Mesodermal cell (in vitro differentiated cells): ENCODE results near the gene UBE2L3.
"Not testable (repeated sequence)": the region's sequence is repeated elsewhere in the genome, so short reads cannot be mapped to it uniquely, and the experiment has no call there.

Experiments used
- H3K27ac ChIP-seq: 2 replicates; pipeline ENCODE4 v1.7.0; 2013; ENCODE audit warnings: mild to moderate bottlenecking, low read depth, low read length, moderate library complexity; ENCODE audit not compliant: severe bottlenecking
- H3K36me3 ChIP-seq: 2 replicates; pipeline ENCODE4 v1.7.1; 2013; ENCODE audit warnings: mild to moderate bottlenecking, low read length, moderate library complexity; ENCODE audit not compliant: control insufficient read depth, insufficient read depth
- H3K4me1 ChIP-seq: one replicate; pipeline ENCODE4 v1.7.1; 2013; ENCODE audit warnings: mild to moderate bottlenecking, low read length; ENCODE audit not compliant: insufficient read depth, control insufficient read depth, poor library complexity, severe bottlenecking
- H3K4me3 ChIP-seq: 2 replicates; pipeline ENCODE4 v1.7.0; 2013; ENCODE audit warnings: low read length, control low read depth, mild to moderate bottlenecking; ENCODE audit not compliant: insufficient read depth, poor library complexity, severe bottlenecking; ENCODE audit errors: extremely low read depth
- H3K9me3 ChIP-seq: 2 replicates; pipeline ENCODE4 v1.7.1; 2013; ENCODE audit warnings: mild to moderate bottlenecking, low read length, moderate library complexity; ENCODE audit not compliant: control insufficient read depth
- WGBS, 2 experiments: methylation state at CpG; one replicate each; pipeline ENCODE4 v1.1.5; 2013; ENCODE audit warnings: missing lambda C conversion rate in 2 of 2; ENCODE audit not compliant: insufficient coverage in 2 of 2; 5-methylcytosine and 5-hydroxymethylcytosine counted together

The UBE2L3 gene

GRCh38 chr22:21603973-21604372 is 36.5 kb downstream of the UBE2L3 start:
- no peaks in the 10 kb centered on the region for H3K4me1 ChIP-seq
- no peak overlapping the region for H3K27ac ChIP-seq
- no peak overlapping the region for H3K4me3 ChIP-seq
- peaks cover 64% of the 10 kb centered on the region for H3K36me3 ChIP-seq
- WGBS, 2 experiments: 95% methylated on average over 7 to 8 of the region's 9 CpGs
- no peaks in the 10 kb centered on the region for H3K9me3 ChIP-seq

- Histone ChIP-seq H3K4me1 (no peaks in the 10 kb centered on the region), H3K4me3 (no peak overlapping the region), H3K9me3 (no peaks in the 10 kb centered on the region), H3K36me3 (peaks cover 66% of the 10 kb centered on the region), H3K27ac (no peak overlapping the region)
- 92 to 100% methylated on average over 2 to 7 of the region's 7 CpGs for WGBS, 2 experiments
Observed at GRCh38 chr22:21605887-21606564, 38.5 kb downstream of the UBE2L3 start.

GRCh38 chr22:21606775-21607174 is 39.3 kb downstream of the UBE2L3 start:
- peaks cover 74% of the 10 kb centered on the region for H3K36me3 ChIP-seq
- H3K4me1 ChIP-seq: no peaks in the 10 kb centered on the region
- no peaks in the 10 kb centered on the region for H3K9me3 ChIP-seq
- H3K27ac ChIP-seq: no peak overlapping the region
- WGBS, 2 experiments: 98 to 100% methylated on average over 8 of the region's 8 CpGs
- H3K4me3 ChIP-seq: no peak overlapping the region

GRCh38 chr22:21609556-21610157 is 42.1 kb downstream of the UBE2L3 start:
- not testable (repeated sequence) for H3K27ac ChIP-seq, H3K4me3 ChIP-seq, H3K9me3 ChIP-seq, H3K4me1 ChIP-seq
- peaks cover 85% of the 10 kb centered on the region for H3K36me3 ChIP-seq
- WGBS, 2 experiments: 92% methylated on average over 5 to 6 of the region's 11 CpGs

GRCh38 chr22:21611210-21611977 is 43.9 kb downstream of the UBE2L3 start:
- Histone ChIP-seq H3K4me3 (no peak overlapping the region), H3K4me1 (no peaks in the 10 kb centered on the region), H3K36me3 (peaks cover 88% of the 10 kb centered on the region), H3K9me3 (no peaks in the 10 kb centered on the region), H3K27ac (no peak overlapping the region)
- 100% methylated on average over 1 to 2 of the region's 4 CpGs for WGBS, 2 experiments

- no peak overlapping the region for H3K27ac ChIP-seq
- 90 to 94% methylated on average over 4 to 7 of the region's 7 CpGs for WGBS, 2 experiments
- peaks cover 86% of the 10 kb centered on the region for H3K36me3 ChIP-seq
- H3K4me1 ChIP-seq: no peaks in the 10 kb centered on the region
- H3K4me3 ChIP-seq: no peak overlapping the region
- no peaks in the 10 kb centered on the region for H3K9me3 ChIP-seq
Observed at GRCh38 chr22:21612858-21613257, 45.3 kb downstream of the UBE2L3 start.

GRCh38 chr22:21613553-21614233 is 46.2 kb downstream of the UBE2L3 start:
- Histone ChIP-seq H3K4me1 (no peaks in the 10 kb centered on the region), H3K36me3 (peaks cover 87% of the 10 kb centered on the region), H3K4me3 (no peak overlapping the region), H3K27ac (no peak overlapping the region), H3K9me3 (no peaks in the 10 kb centered on the region)
- whole genome bisulfite sequencing, 2 experiments: 89 to 100% methylated on average over 3 of the region's 4 CpGs

- Histone ChIP-seq H3K36me3 (peaks cover 84% of the 10 kb centered on the region), H3K4me1 (no peaks in the 10 kb centered on the region), H3K9me3 (no peaks in the 10 kb centered on the region), H3K27ac (no peak overlapping the region), H3K4me3 (no peak overlapping the region)
- WGBS, 2 experiments: 90 to 91% methylated on average over 4 of the region's 4 CpGs
Observed at GRCh38 chr22:21615731-21616130, 48.2 kb downstream of the UBE2L3 start.

- not testable (repeated sequence) for H3K9me3 ChIP-seq, H3K27ac ChIP-seq, H3K4me3 ChIP-seq, H3K4me1 ChIP-seq
- 100% methylated on average over 1 to 2 of the region's 6 CpGs for WGBS, 2 experiments
- peaks cover 73% of the 10 kb centered on the region for H3K36me3 ChIP-seq
Observed at GRCh38 chr22:21617337-21617736, 49.8 kb downstream of the UBE2L3 start.

- 100% methylated on average over 1 of the region's 3 CpGs for WGBS, 2 experiments
- peak overlapping the region; percentile 16 for H3K27ac ChIP-seq
- no peaks in the 10 kb centered on the region for H3K4me1 ChIP-seq
- H3K9me3 ChIP-seq: no peaks in the 10 kb centered on the region
- H3K4me3 ChIP-seq: no peak overlapping the region
- peaks cover 57% of the 10 kb centered on the region for H3K36me3 ChIP-seq
Observed at GRCh38 chr22:21621025-21621424, 53.5 kb downstream of the UBE2L3 start.
